T-helper 2 cell treated with Interferon-gamma antibody and Interleukin-4, amounts not matched to agents 5 μg/mL and 100 μg/mL, for 36 hours (primary cell): ENCODE data around the gene CX3CL1.
"Not testable (repeated sequence)": the region's sequence is repeated elsewhere in the genome, so short reads cannot be mapped to it uniquely, and the experiment has no call there.

Experiments
- DNase-seq: peaks from one replicate; pipeline ENCODE4 v3.0.0; 2021; ENCODE audit warnings: low spot score
- H3K27ac Mint-ChIP-seq: one replicate; pipeline ENCODE4 v1.8.0; 2021; ENCODE audit warnings: mild to moderate bottlenecking, mixed read lengths
- H3K27me3 Mint-ChIP-seq: one replicate; pipeline ENCODE4 v1.8.0; 2021; ENCODE audit warnings: low read depth, mixed read lengths
- H3K36me3 Mint-ChIP-seq: one replicate; pipeline ENCODE4 v1.8.0; 2021; ENCODE audit warnings: low read depth, mixed read lengths
- H3K4me1 Mint-ChIP-seq: one replicate; pipeline ENCODE4 v1.8.0; 2021; ENCODE audit warnings: low read depth, mixed read lengths
- H3K4me3 Mint-ChIP-seq: one replicate; pipeline ENCODE4 v1.8.0; 2022; ENCODE audit warnings: mild to moderate bottlenecking, moderate library complexity, mixed read lengths
- H3K9me3 Mint-ChIP-seq: one replicate; pipeline ENCODE4 v1.8.0; 2021; ENCODE audit warnings: mixed read lengths

Gene CX3CL1

GRCh38 chr16:57394444-57394843, 22.2 kb downstream of the CX3CL1 start:
- no peak overlapping the region for H3K27ac Mint-ChIP-seq
- no peak overlapping the region for H3K4me3 Mint-ChIP-seq
- no peak for DNase-seq
- H3K9me3 Mint-ChIP-seq: no peaks in the 10 kb centered on the region
- H3K4me1 Mint-ChIP-seq: no peaks in the 10 kb centered on the region
- no peaks in the 10 kb centered on the region for H3K36me3 Mint-ChIP-seq
- peaks cover 6% of the 10 kb centered on the region for H3K27me3 Mint-ChIP-seq

- no peaks in the 10 kb centered on the region for H3K4me1 Mint-ChIP-seq
- no peaks in the 10 kb centered on the region for H3K36me3 Mint-ChIP-seq
- peaks cover 3% of the 10 kb centered on the region for H3K27me3 Mint-ChIP-seq
- DNase-seq: no peak
- H3K4me3 Mint-ChIP-seq: no peak overlapping the region
- H3K9me3 Mint-ChIP-seq: no peaks in the 10 kb centered on the region
- H3K27ac Mint-ChIP-seq: no peak overlapping the region
Observed at GRCh38 chr16:57395026-57395425, 22.7 kb downstream of the CX3CL1 start.

- no peak overlapping the region for H3K27ac Mint-ChIP-seq
- DNase-seq: no peak
- no peaks in the 10 kb centered on the region for H3K27me3 Mint-ChIP-seq
- no peaks in the 10 kb centered on the region for H3K4me1 Mint-ChIP-seq
- no peaks in the 10 kb centered on the region for H3K36me3 Mint-ChIP-seq
- H3K4me3 Mint-ChIP-seq: no peak overlapping the region
- H3K9me3 Mint-ChIP-seq: no peaks in the 10 kb centered on the region
Observed at GRCh38 chr16:57396786-57397185, 24.5 kb downstream of the CX3CL1 start.

GRCh38 chr16:57397493-57397892, 25.2 kb downstream of the CX3CL1 start:
- H3K4me3 Mint-ChIP-seq, H3K4me1 Mint-ChIP-seq, DNase-seq, H3K36me3 Mint-ChIP-seq, H3K9me3 Mint-ChIP-seq, H3K27ac Mint-ChIP-seq, H3K27me3 Mint-ChIP-seq: not testable (repeated sequence)

GRCh38 chr16:57401943-57402640, 29.8 kb downstream of the CX3CL1 start:
- H3K27ac Mint-ChIP-seq: no peak overlapping the region
- no peak overlapping the region for H3K4me3 Mint-ChIP-seq
- no peaks in the 10 kb centered on the region for H3K4me1 Mint-ChIP-seq
- no peaks in the 10 kb centered on the region for H3K9me3 Mint-ChIP-seq
- H3K36me3 Mint-ChIP-seq: no peaks in the 10 kb centered on the region
- DNase-seq: no peak
- H3K27me3 Mint-ChIP-seq: no peaks in the 10 kb centered on the region

- Mint-ChIP-seq H3K36me3 (no peaks in the 10 kb centered on the region), H3K9me3 (no peaks in the 10 kb centered on the region), H3K27me3 (no peaks in the 10 kb centered on the region), H3K4me1 (no peaks in the 10 kb centered on the region), H3K27ac (no peak within 1 kb of the TSS), H3K4me3 (no peak within 1 kb of the TSS)
- DNase-seq: no peak
Observed at GRCh38 chr16:57403965-57404817, 31.9 kb downstream of the CX3CL1 start, which contains the start of gene CCL17. Gene CCL17, plus strand, starts transcription at chr16:57404767. Its CDS starts 9,166 bp downstream, at chr16:57413933.

GRCh38 chr16:57405097-57405496, 32.8 kb downstream of the CX3CL1 start:
- no peaks in the 10 kb centered on the region for H3K9me3 Mint-ChIP-seq
- no peak overlapping the region for H3K27ac Mint-ChIP-seq
- no peaks in the 10 kb centered on the region for H3K27me3 Mint-ChIP-seq
- no peaks in the 10 kb centered on the region for H3K4me1 Mint-ChIP-seq
- H3K4me3 Mint-ChIP-seq: no peak overlapping the region
- no peak for DNase-seq
- H3K36me3 Mint-ChIP-seq: no peaks in the 10 kb centered on the region

- Mint-ChIP-seq H3K36me3 (no peaks in the 10 kb centered on the region), H3K27me3 (no peaks in the 10 kb centered on the region), H3K4me1 (no peaks in the 10 kb centered on the region), H3K9me3 (no peaks in the 10 kb centered on the region), H3K27ac (no peak overlapping the region), H3K4me3 (no peak overlapping the region)
- no peak for DNase-seq
Observed at GRCh38 chr16:57406881-57407280, 34.6 kb downstream of the CX3CL1 start.

- Mint-ChIP-seq H3K27ac (no peak overlapping the region), H3K27me3 (no peaks in the 10 kb centered on the region), H3K4me1 (no peaks in the 10 kb centered on the region), H3K4me3 (no peak overlapping the region), H3K9me3 (no peaks in the 10 kb centered on the region), H3K36me3 (no peaks in the 10 kb centered on the region)
- no peak for DNase-seq
Observed at GRCh38 chr16:57407521-57408353, 35.4 kb downstream of the CX3CL1 start.

GRCh38 chr16:57409065-57409464, 36.8 kb downstream of the CX3CL1 start:
- Mint-ChIP-seq H3K4me3 (no peak overlapping the region), H3K4me1 (no peaks in the 10 kb centered on the region), H3K27ac (no peak overlapping the region), H3K9me3 (no peaks in the 10 kb centered on the region), H3K27me3 (no peaks in the 10 kb centered on the region), H3K36me3 (no peaks in the 10 kb centered on the region)
- DNase-seq: no peak

GRCh38 chr16:57409870-57410587, 37.7 kb downstream of the CX3CL1 start:
- no peak overlapping the region for H3K27ac Mint-ChIP-seq
- no peaks in the 10 kb centered on the region for H3K9me3 Mint-ChIP-seq
- H3K36me3 Mint-ChIP-seq: no peaks in the 10 kb centered on the region
- no peak for DNase-seq
- no peaks in the 10 kb centered on the region for H3K4me1 Mint-ChIP-seq
- no peaks in the 10 kb centered on the region for H3K27me3 Mint-ChIP-seq
- no peak overlapping the region for H3K4me3 Mint-ChIP-seq

GRCh38 chr16:57411362-57411976, 39.2 kb downstream of the CX3CL1 start:
- Mint-ChIP-seq H3K4me3 (no peak overlapping the region), H3K27me3 (no peaks in the 10 kb centered on the region), H3K9me3 (no peaks in the 10 kb centered on the region), H3K36me3 (no peaks in the 10 kb centered on the region), H3K27ac (no peak overlapping the region), H3K4me1 (no peaks in the 10 kb centered on the region)
- DNase-seq: no peak

GRCh38 chr16:57412584-57412983, 40.3 kb downstream of the CX3CL1 start:
- H3K4me1 Mint-ChIP-seq: peaks cover 7% of the 10 kb centered on the region
- H3K27ac Mint-ChIP-seq: no peak overlapping the region
- no peaks in the 10 kb centered on the region for H3K36me3 Mint-ChIP-seq
- no peak for DNase-seq
- H3K4me3 Mint-ChIP-seq: no peak overlapping the region
- no peaks in the 10 kb centered on the region for H3K9me3 Mint-ChIP-seq
- no peaks in the 10 kb centered on the region for H3K27me3 Mint-ChIP-seq
